SIG-M5 treated with dmso at 0.1 percent for 504 hours (cell line): ENCODE data around the gene C22orf23.
"Not testable (repeated sequence)": the region's sequence is repeated elsewhere in the genome, so short reads cannot be mapped to it uniquely, and the experiment has no call there.

Source experiments
- DNase-seq: peaks from one replicate; lab custom pipeline; 2025; ENCODE audit not compliant: unreplicated experiment; lab: John Stamatoyannopoulos, UW

Gene C22orf23

GRCh38 chr22:37957232-37957631 lies 3.8 kb upstream of the C22orf23 start:
- no peak for DNase-seq

GRCh38 chr22:37955825-37956397 lies 2.5 kb upstream of the C22orf23 start:
- DNase-seq: not testable (repeated sequence)

- no peak for DNase-seq
These were observed 1.3 kb upstream of the C22orf23 start for GRCh38 chr22:37954686-37955085.

- DNase-seq: peak; percentile 50
These were observed 352 bp downstream of the C22orf23 start for GRCh38 chr22:37953062-37953436.

GRCh38 chr22:37952629-37953028 lies 772 bp downstream of the C22orf23 start:
- DNase-seq: not testable (repeated sequence)

GRCh38 chr22:37951305-37951704 lies 2.1 kb downstream of the C22orf23 start:
- DNase-seq: no peak

- not testable (repeated sequence) for DNase-seq
These were observed 6.1 kb downstream of the C22orf23 start for GRCh38 chr22:37947142-37947795.

GRCh38 chr22:37944423-37944822 lies 9.0 kb downstream of the C22orf23 start:
- not testable (repeated sequence) for DNase-seq

- DNase-seq: no peak
These were observed 9.6 kb downstream of the C22orf23 start for GRCh38 chr22:37943825-37944198.

GRCh38 chr22:37943136-37943824 lies 10.1 kb downstream of the C22orf23 start:
- DNase-seq: no peak

- DNase-seq: no peak
These were observed 11.3 kb downstream of the C22orf23 start for GRCh38 chr22:37942133-37942532.

- DNase-seq: peak; percentile 82
These were observed 12.6 kb downstream of the C22orf23 start for GRCh38 chr22:37940698-37941376.

- peak; percentile 83 for DNase-seq
These were observed 19.6 kb downstream of the C22orf23 start for GRCh38 chr22:37933711-37934376.

GRCh38 chr22:37932821-37933578 lies 20.4 kb downstream of the C22orf23 start:
- no peak for DNase-seq

GRCh38 chr22:37932401-37932800 lies 21.0 kb downstream of the C22orf23 start:
- no peak for DNase-seq

GRCh38 chr22:37931893-37932389 lies 21.5 kb downstream of the C22orf23 start:
- no peak for DNase-seq

GRCh38 chr22:37930952-37931440 lies 22.4 kb downstream of the C22orf23 start:
- DNase-seq: no peak

- no peak for DNase-seq
These were observed 23.0 kb downstream of the C22orf23 start for GRCh38 chr22:37930270-37930951.

- no peak for DNase-seq
These were observed 24.0 kb downstream of the C22orf23 start for GRCh38 chr22:37929390-37929789.

GRCh38 chr22:37927637-37927936 lies 25.8 kb downstream of the C22orf23 start:
- no peak for DNase-seq
